Measurements from ENCODE around the gene NELL1. TPM values are rescaled to one million over a fixed set of nuclear protein-coding genes. Genes with fewer than 3 reads are reported as not detected.

Gene NELL1
- total RNA-seq, 2 experiments from 2014 or later, result not detected

GRCh38 chr11:20759541-20759940, 90.2 kb downstream of the NELL1 start:
- Mint-ChIP-seq H3K36me3 (ENCODE audit: low read depth) (no peaks in the 10 kb centered on the region), H3K27me3 (no peaks in the 10 kb centered on the region), H3K4me3 (no peak overlapping the region), H3K4me1 (ENCODE audit: low read depth) (no peaks in the 10 kb centered on the region), H3K9me3 (no peaks in the 10 kb centered on the region), H3K27ac (no peak overlapping the region)
- no peak for ATAC-seq
- intact Hi-C loops (cut with micrococcal nuclease), result no loop called here
- POLR2A ChIA-PET, result no interaction called here
- DNase-seq, result no peak
- TF ChIP-seq, protein P1, sequence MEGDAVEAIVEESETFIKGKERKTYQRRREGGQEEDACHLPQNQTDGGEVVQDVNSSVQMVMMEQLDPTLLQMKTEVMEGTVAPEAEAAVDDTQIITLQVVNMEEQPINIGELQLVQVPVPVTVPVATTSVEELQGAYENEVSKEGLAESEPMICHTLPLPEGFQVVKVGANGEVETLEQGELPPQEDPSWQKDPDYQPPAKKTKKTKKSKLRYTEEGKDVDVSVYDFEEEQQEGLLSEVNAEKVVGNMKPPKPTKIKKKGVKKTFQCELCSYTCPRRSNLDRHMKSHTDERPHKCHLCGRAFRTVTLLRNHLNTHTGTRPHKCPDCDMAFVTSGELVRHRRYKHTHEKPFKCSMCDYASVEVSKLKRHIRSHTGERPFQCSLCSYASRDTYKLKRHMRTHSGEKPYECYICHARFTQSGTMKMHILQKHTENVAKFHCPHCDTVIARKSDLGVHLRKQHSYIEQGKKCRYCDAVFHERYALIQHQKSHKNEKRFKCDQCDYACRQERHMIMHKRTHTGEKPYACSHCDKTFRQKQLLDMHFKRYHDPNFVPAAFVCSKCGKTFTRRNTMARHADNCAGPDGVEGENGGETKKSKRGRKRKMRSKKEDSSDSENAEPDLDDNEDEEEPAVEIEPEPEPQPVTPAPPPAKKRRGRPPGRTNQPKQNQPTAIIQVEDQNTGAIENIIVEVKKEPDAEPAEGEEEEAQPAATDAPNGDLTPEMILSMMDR (IDR thresholded peaks at IDR 0.05), result no peak
- CTCF ChIA-PET, result no interaction called here

DNA sequence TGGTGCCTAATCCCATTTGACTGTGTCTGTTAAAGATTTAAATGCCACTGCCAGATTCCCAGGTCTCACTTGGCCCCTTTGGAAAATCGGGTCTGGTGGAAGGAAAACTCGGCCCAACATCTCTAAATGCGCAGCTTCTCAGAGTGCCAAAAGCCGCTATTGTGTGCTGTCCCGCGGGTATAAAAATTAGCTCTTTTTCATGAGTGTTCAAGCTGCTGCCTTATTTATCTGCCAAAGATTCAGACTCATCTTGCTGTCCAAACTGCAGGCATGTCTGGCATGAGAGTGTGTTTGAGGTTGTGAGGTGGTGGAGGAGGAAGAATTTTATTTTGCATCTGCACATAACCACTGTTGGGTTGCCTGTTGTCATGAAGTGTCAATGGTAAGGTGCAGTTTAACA, 91.4 kb downstream of the NELL1 start:
- H3K36me3 Mint-ChIP-seq (ENCODE audit: low read depth), result no peaks in the 10 kb centered on the region
- DNase-seq (no peak), ATAC-seq (no peak)
- no peaks in the 10 kb centered on the region for H3K27me3 Mint-ChIP-seq
- intact Hi-C loops (cut with micrococcal nuclease), result no loop called here
- ChIA-PET POLR2A (no interaction called here), CTCF (no interaction called here)
- TF ChIP-seq, protein P1 (IDR thresholded peaks at IDR 0.05), result no peak
- no peaks in the 10 kb centered on the region for H3K4me1 Mint-ChIP-seq (ENCODE audit: low read depth)
- H3K9me3 Mint-ChIP-seq, result no peaks in the 10 kb centered on the region
- no peak overlapping the region for H3K4me3 Mint-ChIP-seq
- no peak overlapping the region for H3K27ac Mint-ChIP-seq

DNA sequence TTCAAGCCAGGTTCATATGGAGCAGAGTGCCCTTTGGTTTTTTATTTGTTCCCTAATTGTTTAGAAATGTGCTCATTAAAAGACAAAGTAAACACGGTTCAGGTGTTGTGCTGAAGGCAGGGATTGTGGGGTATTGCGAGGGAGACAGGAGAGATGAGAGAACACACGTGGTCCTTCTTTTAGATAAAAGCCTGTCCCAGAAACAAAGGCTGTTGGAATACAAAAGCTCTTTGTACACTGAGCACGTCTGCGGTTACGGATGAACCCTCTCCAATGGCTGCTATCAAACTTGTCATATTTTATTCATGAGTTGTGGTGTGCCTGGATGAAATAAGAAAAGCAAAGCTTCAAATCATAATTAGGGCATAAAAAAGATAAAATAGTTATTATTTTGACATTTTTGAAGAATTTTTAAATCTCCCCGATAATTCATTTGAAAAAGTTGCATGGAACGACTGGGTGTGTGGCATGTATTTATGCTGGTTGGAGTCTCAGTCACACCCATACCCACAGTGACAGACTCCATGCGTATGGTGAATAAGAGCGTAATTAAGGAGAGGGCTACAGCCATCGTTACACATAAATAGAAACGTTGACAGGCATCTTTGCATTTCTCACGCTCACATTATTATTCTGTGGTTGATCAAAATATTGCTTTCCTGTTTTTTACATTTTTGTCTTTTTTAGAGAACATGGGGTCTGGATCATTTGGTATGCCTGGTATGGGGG, 92.9 kb downstream of the NELL1 start:
- H3K36me3 Mint-ChIP-seq (ENCODE audit: low read depth), result no peaks in the 10 kb centered on the region
- no peaks in the 10 kb centered on the region for H3K9me3 Mint-ChIP-seq
- POLR2A ChIA-PET, result no interaction called here
- DNase-seq (no peak), ATAC-seq (no peak)
- no peak overlapping the region for H3K27ac Mint-ChIP-seq
- H3K27me3 Mint-ChIP-seq, result no peaks in the 10 kb centered on the region
- TF ChIP-seq, protein P1 (IDR thresholded peaks at IDR 0.05), result no peak
- H3K4me1 Mint-ChIP-seq (ENCODE audit: low read depth), result no peaks in the 10 kb centered on the region
- no peak overlapping the region for H3K4me3 Mint-ChIP-seq
- intact Hi-C loops (cut with micrococcal nuclease), result no loop called here
- CTCF ChIA-PET, result no interaction called here

DNA sequence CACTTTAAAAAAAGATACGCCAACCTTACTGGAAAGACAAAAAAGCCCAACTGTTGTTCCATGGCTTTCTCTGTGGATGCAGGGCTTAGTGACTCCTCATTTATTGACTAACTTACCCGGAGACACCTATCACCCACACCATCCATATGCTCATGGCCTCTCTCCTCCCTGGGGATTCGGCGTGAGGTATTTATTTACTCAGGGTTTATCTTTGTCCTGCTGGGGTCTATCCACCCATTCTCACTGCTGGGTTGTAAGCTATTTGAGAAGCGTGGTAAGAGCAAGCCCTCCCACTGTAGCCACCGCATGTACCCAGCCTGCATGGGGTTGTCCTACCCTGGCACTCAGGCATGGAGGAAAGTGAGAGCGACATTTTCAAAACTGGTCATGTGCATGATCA, 93.6 kb downstream of the NELL1 start:
- Mint-ChIP-seq H3K27ac (no peak overlapping the region), H3K4me3 (no peak overlapping the region), H3K4me1 (ENCODE audit: low read depth) (no peaks in the 10 kb centered on the region), H3K36me3 (ENCODE audit: low read depth) (no peaks in the 10 kb centered on the region), H3K9me3 (no peaks in the 10 kb centered on the region), H3K27me3 (no peaks in the 10 kb centered on the region)
- no peak for DNase-seq
- intact Hi-C loops (cut with micrococcal nuclease), result no loop called here
- CTCF ChIA-PET, result no interaction called here
- POLR2A ChIA-PET, result no interaction called here
- no peak for ATAC-seq
- TF ChIP-seq, protein P1 (IDR thresholded peaks at IDR 0.05), result no peak

DNA sequence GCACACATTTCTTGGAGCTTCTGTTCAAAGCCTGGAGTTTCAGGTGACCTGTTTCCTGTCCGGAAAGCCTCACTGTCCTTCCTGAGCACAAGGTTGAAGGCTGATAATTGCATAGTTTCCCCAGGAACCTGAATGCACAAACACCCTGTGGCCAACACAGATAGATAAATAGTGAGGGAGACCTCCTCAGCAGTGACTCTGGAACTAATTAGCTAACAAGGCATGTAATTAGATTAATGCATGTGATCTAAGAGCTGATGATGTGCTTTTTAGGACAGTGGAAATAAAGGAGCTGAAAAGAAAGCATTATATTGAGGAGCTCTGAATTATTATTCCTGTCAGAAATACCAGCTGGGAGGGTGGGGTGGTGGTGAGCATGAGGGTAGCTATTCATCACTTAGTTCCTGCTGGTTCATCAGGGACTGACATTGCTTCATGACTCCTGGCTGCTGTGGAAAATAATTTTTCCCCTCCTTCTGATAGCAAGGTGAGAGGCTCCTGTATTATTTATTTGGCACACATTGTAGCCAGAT, 101.1 kb downstream of the NELL1 start:
- POLR2A ChIA-PET, result no interaction called here
- no peak for ATAC-seq
- no peak overlapping the region for H3K27ac Mint-ChIP-seq
- CTCF ChIA-PET, result interaction anchor here (0.7 kb wide), 1 partner anchor 123 kb away, joined by 3 read pairs; no protein-coding TSS in a partner anchor
- H3K9me3 Mint-ChIP-seq, result no peaks in the 10 kb centered on the region
- H3K4me3 Mint-ChIP-seq, result no peak overlapping the region
- H3K36me3 Mint-ChIP-seq (ENCODE audit: low read depth), result no peaks in the 10 kb centered on the region
- no peaks in the 10 kb centered on the region for H3K27me3 Mint-ChIP-seq
- no peak for DNase-seq
- H3K4me1 Mint-ChIP-seq (ENCODE audit: low read depth), result no peaks in the 10 kb centered on the region
- intact Hi-C loops (cut with micrococcal nuclease), result no loop called here
- TF ChIP-seq, protein P1 (IDR thresholded peaks at IDR 0.05), result no peak
